HCT116 (cell line): ENCODE results near the gene STAM. TPM values are rescaled to one million over a fixed set of nuclear protein-coding genes. Genes with fewer than 3 reads are reported as not detected.

Experiments
- ATAC-seq: fragments of 200-7000 bp; cut with Tn5 transposase; 2 replicates; pipeline ENCODE4 v1.9.1; 2020; ENCODE audit warnings: mild to moderate bottlenecking, moderate library complexity
- BruUV-seq: library from RNA; stranded (reverse); fragments of 400-500 nt; replicated peaks from 2 replicates; lab custom pipeline; 2021; lab: Mats Ljungman, UMichigan
- CTCF ChIA-PET: fragments of 300-600 bp; sonication (Branson Sonifier 250); formaldehyde crosslinking; loops from one replicate; lab custom pipeline; 2021; ENCODE audit warnings: antibody characterized with exemption; lab: Charles Lee
- POLR2A ChIA-PET: fragments of 300-600, 350-600 bp; sonication (Branson Sonifier 250); formaldehyde crosslinking; loops from one replicate; lab custom pipeline; 2021; ENCODE audit warnings: antibody characterized with exemption; lab: Charles Lee
- RAD21 ChIA-PET, 2 experiments: fragments of 300-600 bp; sonication (Branson Sonifier 250); formaldehyde crosslinking; loops; one replicate each; lab custom pipeline; 2023; ENCODE audit warnings: low total read pairs in 2 of 2; ENCODE audit not compliant: uncharacterized antibody in 2 of 2, unreplicated experiment in 2 of 2, low non-redundant PET in 1 of 2; lab: Charles Lee
- DNase-seq: peaks from one replicate; pipeline ENCODE4 v3.0.0-alpha.2; 2010; ENCODE audit warnings: low read depth, low spot score
- H2AFZ ChIP-seq: fragments of 200-600 bp; shearing (Covaris generic), sonication (generic); 2 replicates; pipeline ENCODE4 v1.6.1; 2017; ENCODE audit warnings: low read depth, mixed run types, mixed read lengths, antibody characterized with exemption, low read length; ENCODE audit not compliant: poor library complexity, severe bottlenecking
- H3K27ac ChIP-seq: 2 replicates; pipeline ENCODE4 v1.5.1; 2012; ENCODE audit warnings: low read depth, low read length
- H3K27me3 ChIP-seq: fragments of 200-600 bp; sonication (generic); 2 replicates; pipeline ENCODE4 v1.6.1; 2016; ENCODE audit warnings: mixed run types, low read length, mixed read lengths; ENCODE audit not compliant: insufficient read depth
- H3K36me3 ChIP-seq, 2 experiments: fragments of 200-500 bp in 1 of 2; fragments of 200-600 bp in 1 of 2; sonication (Bioruptor generic) in 1 of 2; sonication (generic) in 1 of 2; 2 replicates each; pipeline versions ENCODE4 v1.5.1 to v1.6.1; 2014 to 2016; ENCODE audit warnings: low read length in 2 of 2, inconsistent platforms in 1 of 2, mixed read lengths in 1 of 2, mixed run types in 1 of 2; ENCODE audit not compliant: insufficient read depth in 2 of 2, control insufficient read depth in 1 of 2
- H3K4me1 ChIP-seq, 2 experiments: fragments of 200-600 bp in 1 of 2; sonication (generic) in 1 of 2; 2 replicates each; pipeline versions ENCODE4 v1.5.1 to v1.6.1; 2012 to 2017; ENCODE audit warnings: low read length in 2 of 2, inconsistent platforms in 1 of 2, mild to moderate bottlenecking in 1 of 2, mixed read lengths in 1 of 2, mixed run types in 1 of 2, moderate library complexity in 1 of 2; ENCODE audit not compliant: insufficient read depth in 2 of 2, control insufficient read depth in 1 of 2
- H3K4me2 ChIP-seq: fragments of 200-600 bp; sonication (generic); 2 replicates; pipeline ENCODE4 v1.6.1; 2017; ENCODE audit warnings: mixed run types, low read length, mixed read lengths
- H3K4me3 ChIP-seq, 2 experiments: fragments of 200-600 bp in 1 of 2; sonication (generic) in 1 of 2; replicated peaks in 1 of 2; 2 replicates each; pipeline ENCODE4 v1.5.1; 2011 to 2016; ENCODE audit warnings: low read length in 2 of 2, control low read depth in 1 of 2, low read depth in 1 of 2, mild to moderate bottlenecking in 1 of 2, mixed read lengths in 1 of 2, mixed run types in 1 of 2
- H3K79me2 ChIP-seq: fragments of 200-600 bp; sonication (generic); 2 replicates; pipeline ENCODE4 v1.6.1; 2017; ENCODE audit warnings: mild to moderate bottlenecking, mixed run types, low read length, moderate library complexity, mixed read lengths; ENCODE audit not compliant: insufficient read depth
- H3K9ac ChIP-seq: fragments of 200-600 bp; sonication (generic); 2 replicates; pipeline ENCODE4 v1.6.1; 2016; ENCODE audit warnings: low read length, mixed read lengths
- H3K9me2 ChIP-seq: fragments of 200-600 bp; sonication (generic), shearing (Covaris generic); 2 replicates; pipeline ENCODE4 v1.6.1; 2017; ENCODE audit warnings: mixed run types, mild to moderate bottlenecking, moderate library complexity; ENCODE audit not compliant: insufficient read depth
- H3K9me3 ChIP-seq, 2 experiments: fragments of 200-500 bp in 1 of 2; fragments of 200-600 bp in 1 of 2; sonication (Bioruptor generic) in 1 of 2; sonication (generic) in 1 of 2; 2 replicates each; pipeline ENCODE4 v1.6.1; 2014 to 2017; ENCODE audit warnings: low read length in 2 of 2, mixed read lengths in 2 of 2, inconsistent platforms in 1 of 2, low read depth in 1 of 2, mild to moderate bottlenecking in 1 of 2, mixed run types in 1 of 2, moderate library complexity in 1 of 2; ENCODE audit not compliant: control insufficient read depth in 1 of 2, insufficient read depth in 1 of 2
- H4K20me1 ChIP-seq: fragments of 200-600 bp; sonication (generic), shearing (Covaris generic); 2 replicates; pipeline ENCODE4 v1.6.1; 2017; ENCODE audit warnings: mixed run types, mild to moderate bottlenecking, moderate library complexity; ENCODE audit not compliant: insufficient read depth
- CEBPB ChIP-seq: IDR thresholded peaks from 2 replicates; pipeline ENCODE4 v1.6.1; 2012; ENCODE audit warnings: low read depth
- CTCF ChIP-seq, 3 experiments: fragments of 200-600 bp in 1 of 3; sonication (generic) in 1 of 3; IDR thresholded peaks in 2 of 3; conservative IDR thresholded peaks in 1 of 3; 2 replicates each; pipeline ENCODE4 v1.5.1; 2012 to 2017; ENCODE audit warnings: low read depth in 2 of 3, low read length in 2 of 3, antibody characterized with exemption in 1 of 3, borderline replicate concordance in 1 of 3, control low read depth in 1 of 3, mild to moderate bottlenecking in 1 of 3, mixed read lengths in 1 of 3, mixed run types in 1 of 3, moderate library complexity in 1 of 3; ENCODE audit not compliant: insufficient read depth in 1 of 3
- ELF1 ChIP-seq: IDR thresholded peaks from 2 replicates; pipeline ENCODE4 v1.6.1; 2012; ENCODE audit warnings: low read depth, borderline replicate concordance
- EZH2 ChIP-seq: fragments of 200-600 bp; sonication (generic); IDR thresholded peaks from 2 replicates; pipeline ENCODE4 v1.6.1; 2017; ENCODE audit warnings: antibody characterized with exemption, mixed run types
- FOSL1 ChIP-seq: IDR thresholded peaks from 2 replicates; pipeline ENCODE4 v1.6.1; 2012; ENCODE audit warnings: low read depth
- MAX ChIP-seq: IDR thresholded peaks from 2 replicates; pipeline ENCODE4 v1.6.1; 2012
- POLR2AphosphoS5 ChIP-seq: IDR thresholded peaks from 2 replicates; pipeline ENCODE4 v1.6.1; 2011; ENCODE audit warnings: mild to moderate bottlenecking, low read depth, low read length, moderate library complexity
- RAD21 ChIP-seq: IDR thresholded peaks from 2 replicates; pipeline ENCODE4 v1.6.1; 2012; ENCODE audit warnings: low read depth, mild to moderate bottlenecking
- REST ChIP-seq: IDR thresholded peaks from 2 replicates; pipeline ENCODE4 v1.6.1; 2012; ENCODE audit warnings: low read depth
- SRF ChIP-seq: IDR thresholded peaks from 2 replicates; pipeline ENCODE4 v1.6.1; 2012; ENCODE audit warnings: low read depth
- YY1 ChIP-seq: IDR thresholded peaks from 2 replicates; pipeline ENCODE4 v1.6.1; 2011; ENCODE audit warnings: low read length, low read depth, moderate library complexity, mild to moderate bottlenecking; ENCODE audit not compliant: insufficient replicate concordance; ENCODE audit errors: extremely low read depth
- ZBTB33 ChIP-seq: IDR thresholded peaks from 2 replicates; pipeline ENCODE4 v1.6.1; 2011; ENCODE audit warnings: mild to moderate bottlenecking, low read length, moderate library complexity; ENCODE audit not compliant: insufficient replicate concordance; ENCODE audit errors: extremely low read depth
- ZFX ChIP-seq: fragments of 450-650 bp; IDR thresholded peaks from 2 replicates; pipeline ENCODE4 v1.6.1; 2017
- intact Hi-C: fragments of 100-400 bp; cut with micrococcal nuclease; formaldehyde crosslinking; loops from 2 replicates; pipeline ENCODE4 v1.10.0; 2022
- total RNA-seq: library from RNA; stranded (reverse); gene quantifications from one replicate; pipeline ENCODE4 v1.2.1, GENCODE V29; 2021; ENCODE audit not compliant: unreplicated experiment

Gene STAM
- total RNA-seq, 1 experiment from 2014 or later: 23.0 TPM

- TF ChIP-seq CTCF (IDR thresholded peaks at IDR 0.05 in 2 of 3, conservative IDR thresholded peaks at IDR 0.05 in 1 of 3; ENCODE audit: borderline replicate concordance in 1 of 3, insufficient read depth in 1 of 3, low read depth in 2 of 3, low read length in 2 of 3): no peak
Measured at GRCh38 chr10:17652585-17652984, 8.6 kb downstream of the STAM start (continued).

- CTCF ChIA-PET: no interaction called here
- RAD21 ChIA-PET: no interaction called here
- H4K20me1 ChIP-seq: 0 out of 2 replicates have a peak, but pooled peaks cover 6% of the 10 kb centered on the region
Measured at GRCh38 chr10:17655009-17655408, 11.1 kb downstream of the STAM start.

More at GRCh38 chr10:17655009-17655408, 11.1 kb downstream of the STAM start:
- no peaks in the 10 kb centered on the region for H3K9me2 ChIP-seq
- peak overlapping the region; percentile 93 for H3K27ac ChIP-seq
- intact Hi-C loops: no loop called here
- peak overlapping the region; percentile 73 for H3K4me2 ChIP-seq
- TF ChIP-seq POLR2AphosphoS5 (no peak), FOSL1 (no peak), SRF (no peak), MAX (no peak), RAD21 (no peak), CEBPB (no peak), YY1 (no peak), ZBTB33 (no peak), ELF1 (no peak), EZH2 (no peak), CTCF (IDR thresholded peaks at IDR 0.05 in 2 of 3, conservative IDR thresholded peaks at IDR 0.05 in 1 of 3; ENCODE audit: borderline replicate concordance in 1 of 3, insufficient read depth in 1 of 3, low read depth in 2 of 3, low read length in 2 of 3) (no peak), REST (no peak), ZFX (no peak)
- peaks cover 92% of the 10 kb centered on the region for H3K79me2 ChIP-seq
- H2AFZ ChIP-seq: no peak overlapping the region
- ATAC-seq (no peak), DNase-seq (no peak)
- peaks cover 0 to 11% of the 10 kb centered on the region in 2 experiments; a peak in 1 of 4 replicates for H3K36me3 ChIP-seq
- peak overlapping the region; percentile 37 for H3K9ac ChIP-seq
- peaks cover 0 to 8% of the 10 kb centered on the region in 2 experiments; a peak in 1 of 4 replicates for H3K9me3 ChIP-seq
- POLR2A ChIA-PET: no interaction called here
- H3K27me3 ChIP-seq: no peaks in the 10 kb centered on the region
- BruUV-seq: no TSS peak
- H3K4me1 ChIP-seq: peaks cover 58 to 75% of the 10 kb centered on the region in 2 experiments
- H3K4me3 ChIP-seq: peak overlapping the region in 1 of 2 experiments; percentile 49; a peak in 2 of 4 replicates
